ENCODE measurements around the gene ZDHHC14. TPM values are rescaled to one million over a fixed set of nuclear protein-coding genes. Genes with fewer than 3 reads are reported as not detected.

ZDHHC14 gene
- total and polyA plus RNA-seq, 2 of the 8 experiments (the other 6 are each of a cell fraction or from before 2014, with no cell fraction given) = 2.9 to 5.3 TPM

- H2AK5ac ChIP-seq (ENCODE audit: low read depth, low read length) = no peak overlapping the region
- no peaks in the 10 kb centered on the region for H3K9me3 ChIP-seq (ENCODE audit: insufficient read depth in 2 of 2, low read depth in 1 of 2, low read length in 1 of 2)
- H3K79me2 ChIP-seq (ENCODE audit: control insufficient read depth in 1 of 2, insufficient read depth in 2 of 2, low read length in 2 of 2) = no peaks in the 10 kb centered on the region
- no peak overlapping the region for H3K4me2 ChIP-seq (ENCODE audit: insufficient read depth in 1 of 2, low read depth in 2 of 2, low read length in 2 of 2)
- no peak overlapping the region for H3K18ac ChIP-seq (ENCODE audit: extremely low read depth, low read length)
- H3K4me3 ChIP-seq (ENCODE audit: extremely low read depth in 1 of 4, insufficient read depth in 2 of 4, low read depth in 3 of 4, low read length in 4 of 4) = no peak overlapping the region
- H3K36me3 ChIP-seq (ENCODE audit: control insufficient read depth in 2 of 4, insufficient read depth in 4 of 4, low read length in 3 of 4) = no peaks in the 10 kb centered on the region; a peak in 1 of 8 replicates
- H4K5ac ChIP-seq (ENCODE audit: insufficient read length, low read depth, low read length) = no peak overlapping the region
- H2AFZ ChIP-seq (ENCODE audit: low read length) = no peak overlapping the region
- no peak overlapping the region for H3K4ac ChIP-seq (replicated peaks; ENCODE audit: insufficient read length, low read depth, low read length)
- H3K56ac ChIP-seq (replicated peaks; ENCODE audit: insufficient read length, low read depth, low read length) = no peak overlapping the region
- DNase-seq (ENCODE audit: low read depth in 1 of 2, low spot score in 2 of 2) (no peak), FAIRE-seq (no peak)
- H3K4me1 ChIP-seq (replicated peaks in 1 of 4; ENCODE audit: control insufficient read depth in 3 of 4, insufficient read depth in 4 of 4, low read length in 3 of 4) = peaks cover 0 to 6% (median 0%) of the 10 kb centered on the region in 4 experiments; a peak in 2 of 7 replicates
- no peak overlapping the region for H3K23ac ChIP-seq (ENCODE audit: insufficient read length)
- H4K20me1 ChIP-seq (replicated peaks in 1 of 2; ENCODE audit: control insufficient read depth in 1 of 2, insufficient read depth in 2 of 2, low read length in 2 of 2) = peaks cover 0 to 6% of the 10 kb centered on the region in 2 experiments
- H3K23me2 ChIP-seq (ENCODE audit: low read depth, low read length) = peaks cover 9% of the 10 kb centered on the region; the same call in 1 of the 2 replicates
- H3K14ac ChIP-seq (ENCODE audit: insufficient read length) = no peak overlapping the region
- no peaks in the 10 kb centered on the region; the same call in 1 of the 2 replicates for H3K79me1 ChIP-seq (ENCODE audit: low read depth, low read length)
- no peaks in the 10 kb centered on the region for H3K27me3 ChIP-seq (replicated peaks in 1 of 4; ENCODE audit: control insufficient read depth in 3 of 4, extremely low read depth in 1 of 4, insufficient read depth in 3 of 4, low read length in 3 of 4)
- H2BK15ac ChIP-seq (ENCODE audit: low read length) = no peak overlapping the region
- H2BK120ac ChIP-seq (replicated peaks; ENCODE audit: low read depth, low read length) = no peak overlapping the region
- H3K27ac ChIP-seq (ENCODE audit: low read depth, low read length) = no peak overlapping the region
- H4K91ac ChIP-seq (replicated peaks; ENCODE audit: insufficient read length, low read length) = no peak overlapping the region
- no peak overlapping the region for H2BK5ac ChIP-seq (ENCODE audit: low read depth, low read length)
- CTCF ChIA-PET (ENCODE audit: partially characterized antibody) = no interaction called here
- POLR2A ChIA-PET (ENCODE audit: partially characterized antibody) = no interaction called here
- H2BK12ac ChIP-seq (ENCODE audit: low read depth, low read length) = no peak overlapping the region
- 85% methylated on average over 5 of the region's 5 CpGs; no CpG with 5 or more reads in 1 of the 2 experiments for WGBS, 2 experiments (ENCODE audit: extremely low coverage in 1 of 2, insufficient coverage in 1 of 2, insufficient read length in 1 of 2, insufficient replicate concordance in 2 of 2, low coverage in 1 of 2, low lambda C conversion rate in 2 of 2, missing lambda C conversion rate in 1 of 2)
- no peak overlapping the region for H4K8ac ChIP-seq (ENCODE audit: extremely low read depth, insufficient read depth, low read length)
- no peak overlapping the region for H3K9ac ChIP-seq (replicated peaks in 1 of 4; ENCODE audit: extremely low read depth in 1 of 4, low read depth in 3 of 4, low read length in 3 of 4)
- no peak overlapping the region for H2BK20ac ChIP-seq (ENCODE audit: low read length)
- no peak for TF ChIP-seq PHF8 (conservative IDR thresholded peaks at IDR 0.05; ENCODE audit: low read depth, low read length)
- no peak for TF ChIP-seq SIX5 (IDR thresholded peaks at IDR 0.05; ENCODE audit: low read depth, low read length)
- TF ChIP-seq TAF7 (optimal IDR thresholded peaks at IDR 0.05; ENCODE audit: borderline replicate concordance, low read depth, low read length) = no peak
- TF ChIP-seq CBX8 (IDR thresholded peaks at IDR 0.05; ENCODE audit: borderline replicate concordance, low read depth, low read length) = no peak
- no peak for TF ChIP-seq RBBP5 (IDR thresholded peaks at IDR 0.05; ENCODE audit: borderline replicate concordance, low read depth, low read length)
- no peak for TF ChIP-seq JUN (IDR thresholded peaks at IDR 0.05; ENCODE audit: low read depth, low read length)
- TF ChIP-seq KDM5A (IDR thresholded peaks at IDR 0.05; ENCODE audit: low read length) = no peak
- no peak for TF ChIP-seq GABPA (IDR thresholded peaks at IDR 0.05; ENCODE audit: borderline replicate concordance, insufficient read depth, low read length)
- TF ChIP-seq TBP (IDR thresholded peaks at IDR 0.05; ENCODE audit: low read depth, low read length) = no peak
- TF ChIP-seq ATF2 (IDR thresholded peaks at IDR 0.05; ENCODE audit: low read length) = no peak
- no peak for TF ChIP-seq EGR1 (IDR thresholded peaks at IDR 0.05; ENCODE audit: borderline replicate concordance, low read depth, low read length)
- no peak for TF ChIP-seq JUND (IDR thresholded peaks at IDR 0.05; ENCODE audit: low read length)
- TF ChIP-seq CHD2 (IDR thresholded peaks at IDR 0.05; ENCODE audit: low read length) = no peak
- TF ChIP-seq SUZ12 (IDR thresholded peaks at IDR 0.05; ENCODE audit: low read length) = no peak
Observed at GRCh38 chr6:157632821-157633220, 251.8 kb downstream of the ZDHHC14 start.
